Smooth muscle cell (in vitro differentiated cells): ENCODE data around the gene TMEM178B. TPM values are rescaled to one million over a fixed set of nuclear protein-coding genes. Genes with fewer than 3 reads are reported as not detected.

ENCODE experiments used
- DNase-seq: peaks from one replicate; lab custom pipeline; 2025; ENCODE audit not compliant: unreplicated experiment; lab: John Stamatoyannopoulos, UW
- H2AFZ ChIP-seq: fragments of 200-600 bp; sonication (generic); 2 replicates; pipeline ENCODE4 v1.6.0; 2016; ENCODE audit warnings: antibody characterized with exemption, low read depth, mild to moderate bottlenecking
- H3F3A ChIP-seq: fragments of 200-600 bp; sonication (generic); 2 replicates; pipeline ENCODE4 v1.6.0; 2017; ENCODE audit warnings: antibody characterized with exemption, low read depth
- H3K27ac ChIP-seq: fragments of 200-600 bp; sonication (generic); 2 replicates; pipeline ENCODE4 v1.5.1; 2016; ENCODE audit warnings: low read depth, mild to moderate bottlenecking
- H3K27me3 ChIP-seq: fragments of 200-600 bp; sonication (generic); 2 replicates; pipeline ENCODE4 v1.6.1; 2016; ENCODE audit warnings: low read depth, mild to moderate bottlenecking
- H3K36me3 ChIP-seq: fragments of 200-600 bp; sonication (generic); 2 replicates; pipeline ENCODE4 v1.5.1; 2016; ENCODE audit warnings: low read depth
- H3K4me1 ChIP-seq: fragments of 200-600 bp; sonication (generic); 2 replicates; pipeline ENCODE4 v1.5.1; 2016; ENCODE audit warnings: low read depth
- H3K4me2 ChIP-seq: fragments of 200-600 bp; sonication (generic); 2 replicates; pipeline ENCODE4 v1.6.0; 2016; ENCODE audit warnings: mild to moderate bottlenecking
- H3K4me3 ChIP-seq: fragments of 200-600 bp; sonication (generic); 2 replicates; pipeline ENCODE4 v1.5.1; 2016; ENCODE audit warnings: mild to moderate bottlenecking
- H3K79me2 ChIP-seq: fragments of 200-600 bp; sonication (generic); 2 replicates; pipeline ENCODE4 v1.6.0; 2016; ENCODE audit warnings: low read depth, mild to moderate bottlenecking
- H3K9ac ChIP-seq: fragments of 200-600 bp; sonication (generic); 2 replicates; pipeline ENCODE4 v1.6.0; 2016; ENCODE audit warnings: low read depth
- H3K9me3 ChIP-seq: fragments of 200-600 bp; sonication (generic); replicated peaks from 2 replicates; pipeline ENCODE4 v1.5.1; 2016; ENCODE audit warnings: low read depth
- H4K20me1 ChIP-seq: fragments of 200-600 bp; sonication (generic); 2 replicates; pipeline ENCODE4 v1.6.0; 2016; ENCODE audit warnings: low read depth
- WGBS: methylation state at CpG from one replicate; pipeline ENCODE4 v1.1.7; 2016; ENCODE audit warnings: low lambda C conversion rate; 5-methylcytosine and 5-hydroxymethylcytosine counted together
- polyA plus RNA-seq: library from polyadenylated mRNA; unstranded; fragments of >200 nt; fragmentation: Nextera tagmentation; extraction: Ambion mirVana; gene quantifications from 2 replicates; pipeline ENCODE4 v1.2.1, GENCODE V29; 2016
- total RNA-seq: library from RNA; depleted of rRNA; stranded (reverse); fragments of >200 nt; gene quantifications from 2 replicates; pipeline ENCODE4 v1.2.3, GENCODE V29; 2014
- TF ChIP-seq, protein P1 (sequence below): fragments of 200-600 bp; sonication (generic); IDR thresholded peaks from 2 replicates; pipeline ENCODE4 v1.5.1; 2017; ENCODE audit warnings: borderline replicate concordance, mild to moderate bottlenecking, antibody characterized with exemption; ENCODE audit not compliant: insufficient read depth, poor library complexity, severe bottlenecking

TMEM178B gene
- total and polyA plus RNA-seq, 2 experiments from 2014 or later = 0.72 TPM; not detected in 1

DNA sequence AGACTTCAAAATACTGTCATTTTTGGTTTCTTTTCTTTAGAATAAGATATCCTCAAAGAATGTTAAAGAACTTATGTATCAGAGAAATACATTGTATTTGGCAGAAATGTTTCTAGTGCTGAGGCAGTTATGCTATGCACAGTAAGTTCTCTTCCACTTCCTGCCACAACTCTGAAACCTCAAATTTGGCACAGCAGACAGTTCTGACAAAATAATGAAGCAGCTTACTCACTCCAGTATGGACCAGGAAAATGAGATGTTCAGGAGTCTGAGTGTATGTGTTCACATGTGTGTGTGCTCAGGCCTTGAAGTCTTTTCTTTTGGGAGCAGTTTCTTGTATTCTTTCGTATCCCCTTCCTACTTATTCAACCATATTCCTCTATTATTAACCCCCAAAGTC lies 280.4 kb downstream of the TMEM178B start:
- Histone ChIP-seq H3F3A (peaks cover 10% of the 10 kb centered on the region), H3K27ac (no peak overlapping the region), H4K20me1 (no peaks in the 10 kb centered on the region), H3K4me1 (peaks cover 14% of the 10 kb centered on the region), H3K4me3 (no peak overlapping the region), H3K4me2 (no peak overlapping the region), H2AFZ (no peak overlapping the region), H3K36me3 (no peaks in the 10 kb centered on the region), H3K9ac (no peak overlapping the region), H3K27me3 (no peaks in the 10 kb centered on the region), H3K9me3 (no peaks in the 10 kb centered on the region), H3K79me2 (no peaks in the 10 kb centered on the region)
- no peak for DNase-seq
- 91% methylated on average over 1 of the region's 1 CpG for WGBS
- TF ChIP-seq, protein P1, sequence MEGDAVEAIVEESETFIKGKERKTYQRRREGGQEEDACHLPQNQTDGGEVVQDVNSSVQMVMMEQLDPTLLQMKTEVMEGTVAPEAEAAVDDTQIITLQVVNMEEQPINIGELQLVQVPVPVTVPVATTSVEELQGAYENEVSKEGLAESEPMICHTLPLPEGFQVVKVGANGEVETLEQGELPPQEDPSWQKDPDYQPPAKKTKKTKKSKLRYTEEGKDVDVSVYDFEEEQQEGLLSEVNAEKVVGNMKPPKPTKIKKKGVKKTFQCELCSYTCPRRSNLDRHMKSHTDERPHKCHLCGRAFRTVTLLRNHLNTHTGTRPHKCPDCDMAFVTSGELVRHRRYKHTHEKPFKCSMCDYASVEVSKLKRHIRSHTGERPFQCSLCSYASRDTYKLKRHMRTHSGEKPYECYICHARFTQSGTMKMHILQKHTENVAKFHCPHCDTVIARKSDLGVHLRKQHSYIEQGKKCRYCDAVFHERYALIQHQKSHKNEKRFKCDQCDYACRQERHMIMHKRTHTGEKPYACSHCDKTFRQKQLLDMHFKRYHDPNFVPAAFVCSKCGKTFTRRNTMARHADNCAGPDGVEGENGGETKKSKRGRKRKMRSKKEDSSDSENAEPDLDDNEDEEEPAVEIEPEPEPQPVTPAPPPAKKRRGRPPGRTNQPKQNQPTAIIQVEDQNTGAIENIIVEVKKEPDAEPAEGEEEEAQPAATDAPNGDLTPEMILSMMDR = no peak

DNA sequence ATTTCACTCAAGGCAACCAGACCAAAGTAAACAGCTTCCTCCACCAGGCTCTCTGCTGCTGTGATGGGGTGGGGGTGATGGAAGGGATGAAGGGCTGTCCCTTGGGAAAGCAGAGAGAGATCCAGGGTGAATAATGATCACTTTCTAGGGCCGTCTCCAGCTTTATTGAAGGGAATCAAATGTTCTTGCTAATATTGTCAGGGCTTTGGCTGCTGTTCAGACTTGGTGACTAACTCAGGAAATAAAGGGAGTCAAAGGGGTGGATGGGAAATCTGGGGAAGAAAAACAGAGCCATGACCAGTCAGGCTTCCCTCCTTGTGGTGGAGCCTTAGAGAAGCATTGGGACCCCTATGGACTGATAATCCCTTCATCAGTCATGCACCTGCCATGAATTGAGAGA lies 281.2 kb downstream of the TMEM178B start:
- Histone ChIP-seq H2AFZ (no peak overlapping the region), H3K4me2 (no peak overlapping the region), H3K4me1 (peaks cover 14% of the 10 kb centered on the region), H3K4me3 (no peak overlapping the region), H3K79me2 (no peaks in the 10 kb centered on the region), H4K20me1 (no peaks in the 10 kb centered on the region), H3K9ac (no peak overlapping the region), H3K27ac (no peak overlapping the region), H3K9me3 (no peaks in the 10 kb centered on the region), H3K27me3 (no peaks in the 10 kb centered on the region), H3K36me3 (no peaks in the 10 kb centered on the region), H3F3A (peaks cover 10% of the 10 kb centered on the region)
- 70% methylated on average over 1 of the region's 1 CpG for WGBS
- TF ChIP-seq, protein P1 = no peak
- no peak for DNase-seq

DNA sequence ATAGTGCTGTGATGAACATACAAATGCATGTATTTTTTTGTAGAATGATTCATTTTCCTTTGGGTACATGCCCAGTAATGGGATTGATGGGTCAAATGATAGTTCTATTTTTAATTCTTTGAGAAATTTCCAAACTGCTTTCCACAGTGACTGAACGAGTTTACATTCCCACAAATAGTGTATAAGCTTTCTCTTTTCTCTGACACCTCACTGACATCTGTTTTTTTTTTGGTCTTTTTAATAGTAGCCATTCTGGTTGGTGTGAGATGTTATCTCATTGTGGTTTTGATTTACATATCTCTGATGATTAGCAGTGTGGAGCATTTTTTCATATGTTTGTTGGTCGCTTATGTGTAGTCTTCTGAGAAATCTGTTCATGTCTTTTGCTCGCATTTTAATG lies 282.3 kb downstream of the TMEM178B start:
- TF ChIP-seq, protein P1 = no peak
- Histone ChIP-seq H3K9ac (no peak overlapping the region), H2AFZ (no peak overlapping the region), H4K20me1 (no peaks in the 10 kb centered on the region), H3K4me1 (peaks cover 14% of the 10 kb centered on the region), H3K4me3 (no peak overlapping the region), H3K27me3 (no peaks in the 10 kb centered on the region), H3K9me3 (no peaks in the 10 kb centered on the region), H3K79me2 (no peaks in the 10 kb centered on the region), H3K27ac (no peak overlapping the region), H3F3A (peaks cover 12% of the 10 kb centered on the region), H3K4me2 (no peak overlapping the region), H3K36me3 (no peaks in the 10 kb centered on the region)
- 74% methylated on average over 3 of the region's 3 CpGs for WGBS
- no peak for DNase-seq

GRCh38 chr7:141358386-141358785 lies 284.5 kb downstream of the TMEM178B start:
- Histone ChIP-seq H3K4me2 (no peak overlapping the region), H3K79me2 (no peaks in the 10 kb centered on the region), H3K4me3 (no peak overlapping the region), H3K27ac (no peak overlapping the region), H2AFZ (no peak overlapping the region), H4K20me1 (no peaks in the 10 kb centered on the region), H3K9ac (no peak overlapping the region), H3K4me1 (peaks cover 23% of the 10 kb centered on the region), H3K36me3 (no peaks in the 10 kb centered on the region), H3K27me3 (no peaks in the 10 kb centered on the region), H3F3A (peaks cover 27% of the 10 kb centered on the region), H3K9me3 (no peaks in the 10 kb centered on the region)
- 62% methylated on average over 1 of the region's 1 CpG for WGBS
- no peak for DNase-seq
- TF ChIP-seq, protein P1 = no peak
